Panc1 (cell line): ENCODE measurements around the gene SPATA31D1.

Source experiments
- CTCF ChIP-seq: fragments of 450-650 bp; IDR thresholded peaks from 2 replicates; pipeline ENCODE4 v1.5.1; 2017; ENCODE audit warnings: mild to moderate bottlenecking
- POLR2AphosphoS5 ChIP-seq: IDR thresholded peaks from 2 replicates; pipeline ENCODE4 v1.6.1; 2012; ENCODE audit warnings: mild to moderate bottlenecking, low read depth, low read length, moderate library complexity
- REST ChIP-seq, 2 experiments: IDR thresholded peaks; 2 replicates each; pipeline ENCODE4 v1.6.1; 2011 to 2012; ENCODE audit warnings: low read depth in 2 of 2, control low read depth in 1 of 2, low read length in 1 of 2, mild to moderate bottlenecking in 1 of 2, moderate library complexity in 1 of 2; ENCODE audit not compliant: insufficient read depth in 1 of 2

GRCh38 chr9:81969971-81970370 is 18.6 kb upstream of the SPATA31D1 start:
- no peak for TF ChIP-seq CTCF
- TF ChIP-seq REST (IDR thresholded peaks at IDR 0.05; ENCODE audit: insufficient read depth in 1 of 2, low read depth in 2 of 2, low read length in 1 of 2): no peak
- TF ChIP-seq POLR2AphosphoS5: no peak
